H9 (cell line): ENCODE measurements around the gene SLC22A16. TPM values are rescaled to one million over a fixed set of nuclear protein-coding genes. Genes with fewer than 3 reads are reported as not detected.

Source experiments
- DNase-seq: peaks from one replicate; pipeline ENCODE4 v3.0.0-alpha.2; 2017
- H2AFZ ChIP-seq: one replicate; pipeline ENCODE4 v1.6.1; 2013; ENCODE audit warnings: mild to moderate bottlenecking, low read length, control low read depth, moderate library complexity
- H2AK5ac ChIP-seq: 2 replicates; pipeline ENCODE4 v1.6.1; 2013; ENCODE audit warnings: low read length, control low read depth, mixed read lengths; ENCODE audit not compliant: insufficient read length
- H2BK120ac ChIP-seq: one replicate; pipeline ENCODE4 v1.6.1; 2013; ENCODE audit warnings: low read depth, mild to moderate bottlenecking, low read length, control low read depth, inconsistent platforms; ENCODE audit not compliant: poor library complexity, severe bottlenecking
- H2BK12ac ChIP-seq: 2 replicates; pipeline ENCODE4 v1.6.1; 2013; ENCODE audit warnings: low read length, control low read depth, mixed read lengths, low read depth; ENCODE audit not compliant: insufficient read length
- H2BK15ac ChIP-seq: 2 replicates; pipeline ENCODE4 v1.6.1; 2013; ENCODE audit warnings: low read depth, low read length, control low read depth
- H2BK20ac ChIP-seq: one replicate; pipeline ENCODE4 v1.6.1; 2013; ENCODE audit warnings: low read depth, mild to moderate bottlenecking, low read length, control low read depth, inconsistent platforms; ENCODE audit not compliant: poor library complexity, severe bottlenecking
- H2BK5ac ChIP-seq: 2 replicates; pipeline ENCODE4 v1.6.1; 2013; ENCODE audit warnings: low read length, control low read depth, mixed read lengths; ENCODE audit not compliant: insufficient read length
- H3K14ac ChIP-seq: 2 replicates; pipeline ENCODE4 v1.6.1; 2013; ENCODE audit warnings: low read length, control low read depth; ENCODE audit not compliant: insufficient read depth
- H3K18ac ChIP-seq: 2 replicates; pipeline ENCODE4 v1.6.1; 2013; ENCODE audit warnings: low read depth, mild to moderate bottlenecking, mixed read lengths, low read length, control low read depth; ENCODE audit not compliant: insufficient read length
- H3K23ac ChIP-seq: 2 replicates; pipeline ENCODE4 v1.6.1; 2013; ENCODE audit warnings: low read length, control low read depth, mixed read lengths, low read depth; ENCODE audit not compliant: insufficient read length
- H3K23me2 ChIP-seq: 2 replicates; pipeline ENCODE4 v1.6.1; 2013; ENCODE audit warnings: low read depth, mild to moderate bottlenecking, mixed read lengths, low read length, control low read depth; ENCODE audit not compliant: insufficient read length, poor library complexity, severe bottlenecking
- H3K27ac ChIP-seq: 2 replicates; pipeline ENCODE4 v1.5.1; 2013; ENCODE audit warnings: low read length, control low read depth, mixed read lengths, low read depth; ENCODE audit not compliant: insufficient read length
- H3K27me3 ChIP-seq: 2 replicates; pipeline ENCODE4 v1.6.1; 2013; ENCODE audit warnings: low read length, control low read depth, inconsistent platforms; ENCODE audit not compliant: insufficient read depth
- H3K4ac ChIP-seq: 2 replicates; pipeline ENCODE4 v1.6.1; 2013; ENCODE audit warnings: low read depth, mild to moderate bottlenecking, control low read depth, inconsistent platforms, low read length, moderate library complexity
- H3K4me1 ChIP-seq: 2 replicates; pipeline ENCODE4 v1.6.1; 2013; ENCODE audit warnings: low read length, control low read depth, inconsistent platforms; ENCODE audit not compliant: insufficient read depth
- H3K4me2 ChIP-seq: 2 replicates; pipeline ENCODE4 v1.6.1; 2013; ENCODE audit warnings: low read length, control low read depth, mixed read lengths; ENCODE audit not compliant: insufficient read length, insufficient read depth
- H3K56ac ChIP-seq: 2 replicates; pipeline ENCODE4 v1.6.1; 2013; ENCODE audit warnings: low read depth, mild to moderate bottlenecking, mixed read lengths, low read length, control low read depth; ENCODE audit not compliant: insufficient read length
- H3K79me1 ChIP-seq: 2 replicates; pipeline ENCODE4 v1.6.1; 2013; ENCODE audit warnings: low read depth, mild to moderate bottlenecking, moderate library complexity, low read length, control low read depth, inconsistent platforms; ENCODE audit not compliant: insufficient read depth, poor library complexity, severe bottlenecking
- H3K79me2 ChIP-seq: 2 replicates; pipeline ENCODE4 v1.6.1; 2013; ENCODE audit warnings: low read length, control low read depth, inconsistent platforms; ENCODE audit not compliant: insufficient read depth
- H3K9ac ChIP-seq: 2 replicates; pipeline ENCODE4 v1.6.1; 2013; ENCODE audit warnings: low read length, control low read depth, mixed read lengths; ENCODE audit not compliant: insufficient read length; ENCODE audit errors: extremely low read depth
- H3K9me3 ChIP-seq: one replicate; pipeline ENCODE4 v1.6.1; 2013; ENCODE audit warnings: low read depth, low read length, inconsistent platforms; ENCODE audit not compliant: control insufficient read depth
- H3T11ph ChIP-seq: one replicate; pipeline ENCODE4 v1.6.1; 2013; ENCODE audit warnings: mild to moderate bottlenecking, low read length, control low read depth, inconsistent platforms
- H4K20me1 ChIP-seq: one replicate; pipeline ENCODE4 v1.6.1; 2013; ENCODE audit not compliant: control insufficient read depth, insufficient read length, insufficient read depth
- H4K5ac ChIP-seq: 2 replicates; pipeline ENCODE4 v1.6.1; 2013; ENCODE audit warnings: low read depth, mild to moderate bottlenecking, mixed read lengths, low read length, control low read depth; ENCODE audit not compliant: insufficient read length
- H4K8ac ChIP-seq: replicated peaks from 2 replicates; pipeline ENCODE4 v1.6.1; 2013; ENCODE audit warnings: low read length, control low read depth, mixed read lengths, low read depth; ENCODE audit not compliant: insufficient read length
- H4K91ac ChIP-seq: 2 replicates; pipeline ENCODE4 v1.6.1; 2013; ENCODE audit warnings: low read depth, mild to moderate bottlenecking, moderate library complexity, mixed read lengths, low read length, control low read depth; ENCODE audit not compliant: insufficient read length
- H3K27ac Mint-ChIP-seq, 3 experiments: 2 replicates in 2 of 3; 3 replicates in 1 of 3; pipeline ENCODE4 v1.8.0; 2020 to 2021; ENCODE audit warnings: mixed read lengths in 3 of 3, mild to moderate bottlenecking in 1 of 3, moderate library complexity in 1 of 3
- H3K27me3 Mint-ChIP-seq: 2 replicates; pipeline ENCODE4 v1.8.0; 2021; ENCODE audit warnings: low read depth, mild to moderate bottlenecking, moderate library complexity, mixed read lengths
- H3K36me3 Mint-ChIP-seq, 3 experiments: 2 replicates in 2 of 3; 3 replicates in 1 of 3; pipeline ENCODE4 v1.8.0; 2020 to 2021; ENCODE audit warnings: low read depth in 3 of 3, mixed read lengths in 3 of 3; ENCODE audit not compliant: insufficient read depth in 1 of 3
- H3K4me1 Mint-ChIP-seq, 2 experiments: 2 replicates each; pipeline ENCODE4 v1.8.0; 2020; ENCODE audit warnings: mixed read lengths in 2 of 2
- H3K4me3 Mint-ChIP-seq, 2 experiments: 2 replicates in 1 of 2; 3 replicates in 1 of 2; pipeline ENCODE4 v1.8.0; 2020 to 2021; ENCODE audit warnings: mild to moderate bottlenecking in 2 of 2, mixed read lengths in 2 of 2, moderate library complexity in 1 of 2
- H3K9me3 Mint-ChIP-seq, 2 experiments: 2 replicates in 1 of 2; 3 replicates in 1 of 2; pipeline ENCODE4 v1.8.0; 2020; ENCODE audit warnings: mild to moderate bottlenecking in 2 of 2, mixed read lengths in 2 of 2, moderate library complexity in 1 of 2
- CTCF ChIP-seq: fragments of 200-600 bp; sonication (generic); conservative IDR thresholded peaks from 3 replicates; pipeline ENCODE4 v1.8.0; 2021; ENCODE audit warnings: antibody characterized with exemption, mild to moderate bottlenecking
- WGBS: extraction: QIAGEN DNeasy Blood & Tissue Kit; methylation state at CpG from one replicate; pipeline ENCODE4 v1.1.7; 2013; ENCODE audit warnings: missing lambda C conversion rate, low lambda C conversion rate, mixed read lengths; ENCODE audit not compliant: insufficient read length; ENCODE audit errors: extremely low coverage; 5-methylcytosine and 5-hydroxymethylcytosine counted together
- total RNA-seq: library from RNA; stranded (reverse); gene quantifications from 2 replicates; pipeline ENCODE4 v1.2.1, GENCODE V29; 2021

SLC22A16 gene
- total RNA-seq, 1 experiment from 2014 or later = not detected

DNA sequence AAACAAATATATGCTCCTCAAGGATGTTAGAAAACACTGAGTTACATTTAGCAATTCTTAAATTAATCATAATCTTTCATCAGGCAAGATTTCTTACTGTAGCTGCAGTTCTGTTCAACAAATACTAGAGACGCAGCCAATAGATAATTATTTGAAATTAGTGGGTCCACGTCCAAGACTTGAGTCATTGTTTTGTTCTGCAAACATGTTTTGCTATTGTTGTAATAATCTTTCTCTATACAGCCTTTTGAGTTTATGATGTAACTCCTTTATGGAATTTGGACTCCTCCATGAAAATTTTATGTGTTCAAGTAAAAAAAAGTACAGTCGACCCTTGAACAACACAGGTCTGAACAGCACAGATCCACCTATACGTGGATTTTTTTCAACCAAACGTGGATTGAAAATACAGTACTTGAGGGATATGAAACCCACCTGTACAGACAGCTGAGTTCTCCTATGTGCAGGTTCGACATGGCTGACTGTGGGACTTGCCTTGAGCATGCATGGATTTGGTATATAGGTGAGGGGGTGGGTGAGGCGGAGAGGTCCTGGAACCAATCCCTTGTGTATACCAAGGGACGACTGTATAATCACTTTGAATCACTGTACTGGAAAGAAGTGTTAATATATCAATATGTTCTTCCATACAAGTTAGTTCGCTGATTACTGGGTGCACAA lies 41.3 kb upstream of the SLC22A16 start:
- Histone ChIP-seq H2BK12ac (no peak overlapping the region), H3K23me2 (no peaks in the 10 kb centered on the region), H3K4me2 (no peak overlapping the region), H3K56ac (no peak overlapping the region), H2BK120ac (no peak overlapping the region), H2BK15ac (no peak overlapping the region), H4K8ac (no peak overlapping the region), H3K79me1 (no peaks in the 10 kb centered on the region), H2BK5ac (no peak overlapping the region), H3K18ac (no peak overlapping the region), H2AFZ (no peak overlapping the region), H2BK20ac (no peak overlapping the region), H3K4me1 (no peaks in the 10 kb centered on the region; the same call in 1 of the 2 replicates), H4K91ac (no peak overlapping the region), H3K23ac (no peak overlapping the region), H3K79me2 (no peaks in the 10 kb centered on the region), H3K4ac (no peak overlapping the region), H4K5ac (no peak overlapping the region), H3K9ac (no peak overlapping the region), H4K20me1 (no peaks in the 10 kb centered on the region), H3K27ac (no peak overlapping the region), H3K14ac (no peak overlapping the region), H3K9me3 (no peaks in the 10 kb centered on the region), H3T11ph (no peak overlapping the region), H2AK5ac (no peak overlapping the region), H3K27me3 (no peaks in the 10 kb centered on the region)
- Mint-ChIP-seq H3K27me3 (peaks cover 1% of the 10 kb centered on the region; the same call in 1 of the 2 replicates), H3K9me3 (no peaks in the 10 kb centered on the region; a peak in 1 of 5 replicates), H3K4me3 (no peak overlapping the region), H3K4me1 (peaks cover 9 to 12% of the 10 kb centered on the region in 2 experiments), H3K27ac (no peak overlapping the region; a peak in 1 of 7 replicates), H3K36me3 (no peaks in the 10 kb centered on the region)
- WGBS = no CpG with 5 or more reads among the region's 9 CpGs
- DNase-seq = no peak
- TF ChIP-seq CTCF = no peak
